ENCODE results near the gene KIAA1671.

KIAA1671 gene

GRCh38 chr22:25120761-25121212, 168.3 kb downstream of the KIAA1671 start:
- DNase-seq, result no peak

- no peak for DNase-seq
These were observed 169.7 kb downstream of the KIAA1671 start for GRCh38 chr22:25122136-25122764.

- DNase-seq, result no peak
These were observed 171.2 kb downstream of the KIAA1671 start for GRCh38 chr22:25123677-25124076.

- DNase-seq, result no peak
These were observed 173.3 kb downstream of the KIAA1671 start for GRCh38 chr22:25125693-25126357.

- no peak for DNase-seq
These were observed 174.0 kb downstream of the KIAA1671 start for GRCh38 chr22:25126510-25126909.

- no peak for DNase-seq
These were observed 174.8 kb downstream of the KIAA1671 start for GRCh38 chr22:25127318-25127717.

GRCh38 chr22:25130462-25130861, 177.9 kb downstream of the KIAA1671 start:
- DNase-seq, result no peak

- no peak for DNase-seq
These were observed 178.8 kb downstream of the KIAA1671 start for GRCh38 chr22:25131198-25131887.

- no peak for DNase-seq
These were observed 181.5 kb downstream of the KIAA1671 start for GRCh38 chr22:25134028-25134427.

- DNase-seq, result no peak
These were observed 181.9 kb downstream of the KIAA1671 start for GRCh38 chr22:25134451-25134850.

GRCh38 chr22:25136953-25137576, 184.5 kb downstream of the KIAA1671 start:
- no peak for DNase-seq

GRCh38 chr22:25137577-25138525, 185.3 kb downstream of the KIAA1671 start:
- DNase-seq, result no peak

- no peak for DNase-seq
These were observed 186.5 kb downstream of the KIAA1671 start for GRCh38 chr22:25139062-25139461.

- no peak for DNase-seq
These were observed 189.6 kb downstream of the KIAA1671 start for GRCh38 chr22:25142102-25142501.

GRCh38 chr22:25143156-25144076, 190.9 kb downstream of the KIAA1671 start:
- DNase-seq, result no peak

GRCh38 chr22:25144522-25144921, 192.0 kb downstream of the KIAA1671 start:
- no peak for DNase-seq

GRCh38 chr22:25146307-25146706, 193.8 kb downstream of the KIAA1671 start:
- no peak for DNase-seq

- no peak for DNase-seq
These were observed 194.6 kb downstream of the KIAA1671 start for GRCh38 chr22:25146906-25147641.

GRCh38 chr22:25147642-25147928, 195.1 kb downstream of the KIAA1671 start:
- no peak for DNase-seq

GRCh38 chr22:25148149-25148691, 195.7 kb downstream of the KIAA1671 start:
- no peak for DNase-seq

All from CD4-positive, alpha-beta T cell treated with Interleukin-15 for 1 hour (primary cell).